Measurements from ENCODE around the gene PHC2. TPM values are rescaled to one million over a fixed set of nuclear protein-coding genes. Genes with fewer than 3 reads are reported as not detected.

PHC2 gene
- total and polyA plus RNA-seq, 2 of the 13 experiments (the other 11 are each of a cell fraction or from before 2014, with no cell fraction given), result 52.5 to 84.9 TPM

DNA sequence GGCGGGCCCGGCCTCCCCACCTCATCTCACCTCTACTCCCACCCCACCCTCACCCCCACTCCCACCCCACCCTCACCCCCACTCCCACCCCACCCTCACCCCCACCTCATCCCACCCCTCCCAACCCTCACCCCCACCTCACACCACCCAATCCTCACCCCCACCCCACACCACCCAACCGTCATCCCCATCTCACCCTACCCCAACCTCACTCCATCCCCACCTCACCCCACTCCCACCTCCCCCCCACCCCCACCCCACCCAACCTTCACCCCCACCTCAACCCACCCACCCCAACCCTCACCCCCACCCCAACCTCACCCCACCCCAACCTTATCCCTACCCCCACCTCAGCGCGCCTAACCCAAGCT is 123.4 kb downstream of the PHC2 start:
- Histone ChIP-seq H3K27me3 (ENCODE audit: control insufficient read depth in 1 of 2, insufficient read depth in 2 of 2, low read length in 2 of 2) (peaks cover 0 to 9% of the 10 kb centered on the region in 2 experiments; a peak in 2 of 5 replicates), H2AFZ (ENCODE audit: low read length) (no peak overlapping the region), H3K27ac (ENCODE audit: extremely low read length, insufficient read depth, low read length) (no peak overlapping the region), H3K4me2 (ENCODE audit: low read depth, low read length) (no peak overlapping the region), H3K36me3 (replicated peaks in 1 of 2; ENCODE audit: control insufficient read depth in 1 of 2, insufficient read depth in 2 of 2, low read length in 2 of 2) (no peaks in the 10 kb centered on the region), H3K4me3 (replicated peaks in 1 of 3; ENCODE audit: insufficient read depth in 1 of 3, low read depth in 2 of 3, low read length in 3 of 3) (no peak overlapping the region), H4K20me1 (ENCODE audit: insufficient read depth, low read length) (no peaks in the 10 kb centered on the region), H3K4me1 (ENCODE audit: insufficient read depth, low read length) (0 out of 2 replicates have a peak, but pooled peaks cover 5% of the 10 kb centered on the region), H3K9ac (ENCODE audit: insufficient read depth, low read depth, low read length) (no peak overlapping the region), H3K79me2 (ENCODE audit: insufficient read depth, low read length) (no peaks in the 10 kb centered on the region), H3K9me3 (ENCODE audit: low read length) (no peaks in the 10 kb centered on the region)
- no peak for TF ChIP-seq ZBTB7A (CRISPR knock-in tag; IDR thresholded peaks at IDR 0.05)
- TF ChIP-seq TCF12 (IDR thresholded peaks at IDR 0.05), result no peak
- no peak for TF ChIP-seq TCF12 (CRISPR knock-in tag; IDR thresholded peaks at IDR 0.05)
- no peak for TF ChIP-seq TOPORS (CRISPR knock-in tag; IDR thresholded peaks at IDR 0.05)
- TF ChIP-seq ZFAT (CRISPR knock-in tag; conservative IDR thresholded peaks at IDR 0.05), result no peak
- TF ChIP-seq ZXDC (CRISPR knock-in tag; IDR thresholded peaks at IDR 0.05), result no peak
- TF ChIP-seq HNRNPH1 (optimal IDR thresholded peaks at IDR 0.05; ENCODE audit: low read depth, low read length), result no peak
- TF ChIP-seq NFIC (IDR thresholded peaks at IDR 0.05; ENCODE audit: low read length), result no peak
- TF ChIP-seq, protein P1, sequence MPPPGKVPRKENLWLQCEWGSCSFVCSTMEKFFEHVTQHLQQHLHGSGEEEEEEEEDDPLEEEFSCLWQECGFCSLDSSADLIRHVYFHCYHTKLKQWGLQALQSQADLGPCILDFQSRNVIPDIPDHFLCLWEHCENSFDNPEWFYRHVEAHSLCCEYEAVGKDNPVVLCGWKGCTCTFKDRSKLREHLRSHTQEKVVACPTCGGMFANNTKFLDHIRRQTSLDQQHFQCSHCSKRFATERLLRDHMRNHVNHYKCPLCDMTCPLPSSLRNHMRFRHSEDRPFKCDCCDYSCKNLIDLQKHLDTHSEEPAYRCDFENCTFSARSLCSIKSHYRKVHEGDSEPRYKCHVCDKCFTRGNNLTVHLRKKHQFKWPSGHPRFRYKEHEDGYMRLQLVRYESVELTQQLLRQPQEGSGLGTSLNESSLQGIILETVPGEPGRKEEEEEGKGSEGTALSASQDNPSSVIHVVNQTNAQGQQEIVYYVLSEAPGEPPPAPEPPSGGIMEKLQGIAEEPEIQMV (CRISPR knock-in tag; IDR thresholded peaks at IDR 0.05; ENCODE audit: low read depth), result no peak
- no peak for TF ChIP-seq SMAD1 (CRISPR knock-in tag; IDR thresholded peaks at IDR 0.05; ENCODE audit: borderline replicate concordance, low read depth)
- no peak for TF ChIP-seq CTCF (CRISPR knock-in tag; IDR thresholded peaks at IDR 0.05)
- no peak for TF ChIP-seq IKZF4 (CRISPR knock-in tag; IDR thresholded peaks at IDR 0.05; ENCODE audit: borderline replicate concordance, low read depth, not compliant biosample characterization)
- TF ChIP-seq TFDP1 (CRISPR knock-in tag; IDR thresholded peaks at IDR 0.05; ENCODE audit: borderline replicate concordance), result no peak
- TF ChIP-seq SKI (IDR thresholded peaks at IDR 0.05; ENCODE audit: partially characterized antibody), result no peak
- in situ Hi-C loops (cut with HindIII; ENCODE audit: extremely low pct_ligation_motif_present, low pct_unique_long_range_greater_than_20kb), result no loop called here
- FAIRE-seq (no peak), DNase-seq (ENCODE audit: low spot score) (no peak), ATAC-seq (no peak)
- POLR2A ChIA-PET, result no interaction called here
- CTCF ChIA-PET (ENCODE audit: low intra/inter-chr PET ratio, low total read pairs), result no interaction called here
- WGBS (ENCODE audit: low lambda C conversion rate), result 88% methylated on average over 5 of the region's 5 CpGs
- BruUV-seq (replicated peaks), result no TSS peak
- intact Hi-C loops (cut with micrococcal nuclease; ENCODE audit: unreplicated experiment), result no loop called here

Measured in HepG2 (cell line).